NCI-H128 (cell line): Measurements from ENCODE around the gene SFSWAP.
"Not testable (repeated sequence)": the region's sequence is repeated elsewhere in the genome, so short reads cannot be mapped to it uniquely, and the experiment has no call there.

Experiments
- DNase-seq: peaks from one replicate; lab custom pipeline; 2025; ENCODE audit not compliant: unreplicated experiment; lab: John Stamatoyannopoulos, UW

The SFSWAP gene

GRCh38 chr12:131710464-131711457 is at the start of gene SFSWAP:
Gene SFSWAP (plus strand): TSS chr12:131711090. CDS start chr12:131711230, 140 bp downstream.
- DNase-seq = peak; percentile 49

GRCh38 chr12:131661170-131661985 is 49.5 kb upstream of the SFSWAP start:
- DNase-seq = not testable (repeated sequence)

- DNase-seq = not testable (repeated sequence)
Observed at GRCh38 chr12:131661986-131662288, 49.0 kb upstream of the SFSWAP start.

GRCh38 chr12:131662346-131662745 is 48.5 kb upstream of the SFSWAP start:
- not testable (repeated sequence) for DNase-seq

- DNase-seq = not testable (repeated sequence)
Observed at GRCh38 chr12:131665666-131666065, 45.2 kb upstream of the SFSWAP start.

GRCh38 chr12:131666486-131666885 is 44.4 kb upstream of the SFSWAP start:
- DNase-seq = not testable (repeated sequence)

- DNase-seq = not testable (repeated sequence)
Observed at GRCh38 chr12:131666978-131667601, 43.8 kb upstream of the SFSWAP start.

- no peak for DNase-seq
Observed at GRCh38 chr12:131671276-131671675, 39.6 kb upstream of the SFSWAP start.

- DNase-seq = no peak
Observed at GRCh38 chr12:131671871-131672270, 39.0 kb upstream of the SFSWAP start.

- no peak for DNase-seq
Observed at GRCh38 chr12:131672311-131672940, 38.5 kb upstream of the SFSWAP start.

GRCh38 chr12:131672941-131673887 is 37.7 kb upstream of the SFSWAP start:
- no peak for DNase-seq

GRCh38 chr12:131673888-131674257 is 37.0 kb upstream of the SFSWAP start:
- DNase-seq = no peak

GRCh38 chr12:131674373-131674772 is 36.5 kb upstream of the SFSWAP start:
- DNase-seq = no peak

- no peak for DNase-seq
Observed at GRCh38 chr12:131675126-131676080, 35.5 kb upstream of the SFSWAP start.

GRCh38 chr12:131676544-131676943 is 34.3 kb upstream of the SFSWAP start:
- DNase-seq = no peak

- not testable (repeated sequence) for DNase-seq
Observed at GRCh38 chr12:131677067-131677466, 33.8 kb upstream of the SFSWAP start.

- DNase-seq = no peak
Observed at GRCh38 chr12:131677699-131678098, 33.2 kb upstream of the SFSWAP start.

GRCh38 chr12:131678389-131679181 is 32.3 kb upstream of the SFSWAP start:
- DNase-seq = not testable (repeated sequence)
